Vagina (tissue), 2 donors: ENCODE measurements around the gene C22orf31. TPM values are rescaled to one million over a fixed set of nuclear protein-coding genes. Genes with fewer than 3 reads are reported as not detected.

ENCODE experiments used
- DNase-seq, 2 donors: peaks; one replicate each; pipeline ENCODE4 v3.0.0-alpha.2; 2017; ENCODE audit errors: extremely low spot score in 2 of 2
- H3K27ac ChIP-seq: fragments of 200-600 bp; sonication (generic); one replicate; pipeline ENCODE4 v1.5.1; 2019
- H3K27me3 ChIP-seq: fragments of 200-600 bp; sonication (generic); one replicate; pipeline ENCODE4 v1.5.1; 2019
- H3K36me3 ChIP-seq, 2 donors: fragments of 200-600 bp; sonication (generic); one replicate each; pipeline ENCODE4 v1.5.1; 2017 to 2019
- H3K4me1 ChIP-seq: fragments of 200-600 bp; sonication (generic); one replicate; pipeline ENCODE4 v1.5.1; 2019
- H3K4me3 ChIP-seq, 2 donors: fragments of 200-600 bp; sonication (generic); 1 replicate in 1 of 2; 2 replicates in 1 of 2; pipeline ENCODE4 v1.5.1; 2016 to 2019
- H3K9me3 ChIP-seq: fragments of 200-600 bp; sonication (generic); one replicate; pipeline ENCODE4 v1.5.1; 2019
- POLR2A ChIP-seq, 2 donors: fragments of 450-650 bp; IDR thresholded peaks; one replicate each; pipeline ENCODE4 v1.6.1; 2017; ENCODE audit warnings: antibody characterized with exemption in 2 of 2, mild to moderate bottlenecking in 2 of 2, moderate library complexity in 2 of 2
- POLR2AphosphoS5 ChIP-seq, 2 donors: sonication (generic); formaldehyde crosslinking; IDR thresholded peaks; one replicate each; pipeline ENCODE4 v1.9.0; 2017; ENCODE audit warnings: antibody characterized with exemption in 2 of 2, mild to moderate bottlenecking in 2 of 2, low read depth in 1 of 2; ENCODE audit not compliant: insufficient read depth in 1 of 2
- intact Hi-C: fragments of 100-400 bp; cut with DNase I; formaldehyde crosslinking; loops from one replicate; pipeline ENCODE4 v1.15.1; 2023
- total RNA-seq: library from RNA; depleted of rRNA; stranded (reverse); fragments of >200 nt; gene quantifications from one replicate; pipeline ENCODE4 v1.2.3, GENCODE V29; 2016
- TF ChIP-seq, protein P1 (sequence below), 3 experiments: fragments of 450-650 bp in 2 of 3; fragments of 200-600 bp in 1 of 3; sonication (generic) in 1 of 3; IDR thresholded peaks; one replicate each; pipeline ENCODE4 v1.5.1; 2017 to 2019; ENCODE audit warnings: antibody characterized with exemption in 3 of 3, mild to moderate bottlenecking in 2 of 3, moderate library complexity in 2 of 3

Gene C22orf31
- not detected for total RNA-seq

DNA sequence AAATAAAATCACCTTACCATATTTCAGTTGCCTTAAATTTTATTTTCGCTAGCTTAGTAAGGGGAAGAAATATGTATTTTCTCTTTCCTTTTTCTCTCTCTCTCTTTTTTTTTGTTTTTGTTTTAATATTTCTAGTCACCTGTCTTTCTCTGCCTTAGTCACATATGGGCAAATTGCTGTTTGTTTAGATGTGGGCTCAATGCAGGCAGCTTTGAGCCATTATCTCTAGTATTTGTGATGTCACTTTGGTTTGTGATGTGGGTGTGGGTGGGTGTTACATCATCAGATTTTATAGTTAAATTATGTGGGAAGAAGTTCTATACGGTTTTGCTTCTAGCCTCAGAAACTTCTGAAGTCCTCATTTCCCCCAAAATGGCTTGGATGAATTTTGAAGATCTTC is at the start of gene C22orf31:
Gene C22orf31, minus strand, starts transcription at position 59 of the 400 bp plus-strand sequence. Its CDS starts 39 bp downstream, at position 20.
- no peak for DNase-seq

DNA sequence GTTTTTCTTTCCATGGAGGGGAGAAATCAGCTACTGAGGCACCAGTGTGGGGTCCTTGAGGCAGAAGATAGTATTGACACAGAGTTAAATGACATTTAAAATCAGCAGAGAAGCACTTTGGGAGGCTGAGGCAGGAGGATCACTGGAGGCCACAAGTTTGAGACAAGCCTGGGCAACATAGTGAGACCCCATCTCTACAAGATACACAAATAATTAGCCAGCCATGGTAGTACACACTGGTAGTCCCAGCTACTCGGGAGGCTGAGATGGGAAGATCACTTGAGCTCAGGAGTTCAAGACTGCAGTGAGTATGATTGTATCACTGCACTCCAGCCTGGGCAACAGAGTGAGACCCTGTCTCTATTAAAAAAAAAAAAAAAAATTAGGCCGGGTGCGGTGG is 49.3 kb upstream of the C22orf31 start:
- Histone ChIP-seq H3K4me3 (no peak overlapping the region), H3K36me3 (no peaks in the 10 kb centered on the region), H3K27me3 (no peaks in the 10 kb centered on the region), H3K9me3 (no peaks in the 10 kb centered on the region), H3K27ac (no peak overlapping the region), H3K4me1 (no peaks in the 10 kb centered on the region)
- DNase-seq, result no peak
- TF ChIP-seq POLR2AphosphoS5 (IDR thresholded peaks at IDR 0.05; ENCODE audit: insufficient read depth in 1 of 2, low read depth in 1 of 2) (no peak), POLR2A (IDR thresholded peaks at IDR 0.05) (no peak)
- TF ChIP-seq, protein P1, sequence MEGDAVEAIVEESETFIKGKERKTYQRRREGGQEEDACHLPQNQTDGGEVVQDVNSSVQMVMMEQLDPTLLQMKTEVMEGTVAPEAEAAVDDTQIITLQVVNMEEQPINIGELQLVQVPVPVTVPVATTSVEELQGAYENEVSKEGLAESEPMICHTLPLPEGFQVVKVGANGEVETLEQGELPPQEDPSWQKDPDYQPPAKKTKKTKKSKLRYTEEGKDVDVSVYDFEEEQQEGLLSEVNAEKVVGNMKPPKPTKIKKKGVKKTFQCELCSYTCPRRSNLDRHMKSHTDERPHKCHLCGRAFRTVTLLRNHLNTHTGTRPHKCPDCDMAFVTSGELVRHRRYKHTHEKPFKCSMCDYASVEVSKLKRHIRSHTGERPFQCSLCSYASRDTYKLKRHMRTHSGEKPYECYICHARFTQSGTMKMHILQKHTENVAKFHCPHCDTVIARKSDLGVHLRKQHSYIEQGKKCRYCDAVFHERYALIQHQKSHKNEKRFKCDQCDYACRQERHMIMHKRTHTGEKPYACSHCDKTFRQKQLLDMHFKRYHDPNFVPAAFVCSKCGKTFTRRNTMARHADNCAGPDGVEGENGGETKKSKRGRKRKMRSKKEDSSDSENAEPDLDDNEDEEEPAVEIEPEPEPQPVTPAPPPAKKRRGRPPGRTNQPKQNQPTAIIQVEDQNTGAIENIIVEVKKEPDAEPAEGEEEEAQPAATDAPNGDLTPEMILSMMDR (IDR thresholded peaks at IDR 0.05), result no peak
- intact Hi-C loops, result no loop called here

More for the DNA sequence above, at the start of gene C22orf31:
- Histone ChIP-seq H3K4me3 (no peak within 1 kb of the TSS), H3K36me3 (no peaks in the 10 kb centered on the region), H3K27me3 (no peaks in the 10 kb centered on the region), H3K9me3 (no peaks in the 10 kb centered on the region), H3K27ac (no peak within 1 kb of the TSS), H3K4me1 (peaks cover 5% of the 10 kb centered on the region)
- intact Hi-C loops, result no loop called here
- TF ChIP-seq POLR2A (IDR thresholded peaks at IDR 0.05) (no peak), POLR2AphosphoS5 (IDR thresholded peaks at IDR 0.05; ENCODE audit: insufficient read depth in 1 of 2, low read depth in 1 of 2) (no peak)
- TF ChIP-seq, protein P1 (IDR thresholded peaks at IDR 0.05), result no peak

DNA sequence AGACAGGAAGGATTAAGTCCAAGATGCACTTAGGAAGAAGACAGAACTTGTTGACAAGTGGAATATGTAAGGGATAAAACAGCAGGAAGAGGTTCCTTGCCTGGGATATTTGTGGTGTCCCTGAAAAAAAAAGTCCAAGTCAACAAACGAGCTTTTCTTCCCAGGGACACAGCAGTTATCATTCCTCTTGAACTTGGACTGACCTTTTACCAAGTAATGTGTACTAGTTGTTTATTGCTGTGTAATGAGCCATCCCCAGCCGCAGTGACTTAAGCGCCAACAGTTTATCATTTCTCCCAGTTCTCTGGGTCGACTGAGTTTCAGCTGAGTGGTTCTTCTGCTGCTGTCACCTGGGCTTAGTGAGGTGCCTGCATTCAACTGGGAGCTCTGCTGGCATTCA is 48.2 kb upstream of the C22orf31 start:
- Histone ChIP-seq H3K27ac (no peak overlapping the region), H3K4me1 (no peaks in the 10 kb centered on the region), H3K9me3 (no peaks in the 10 kb centered on the region), H3K27me3 (no peaks in the 10 kb centered on the region), H3K4me3 (no peak overlapping the region), H3K36me3 (no peaks in the 10 kb centered on the region)
- intact Hi-C loops, result no loop called here
- no peak for DNase-seq
- TF ChIP-seq POLR2AphosphoS5 (IDR thresholded peaks at IDR 0.05; ENCODE audit: insufficient read depth in 1 of 2, low read depth in 1 of 2) (no peak), POLR2A (IDR thresholded peaks at IDR 0.05) (no peak)
- TF ChIP-seq, protein P1 (IDR thresholded peaks at IDR 0.05), result no peak

DNA sequence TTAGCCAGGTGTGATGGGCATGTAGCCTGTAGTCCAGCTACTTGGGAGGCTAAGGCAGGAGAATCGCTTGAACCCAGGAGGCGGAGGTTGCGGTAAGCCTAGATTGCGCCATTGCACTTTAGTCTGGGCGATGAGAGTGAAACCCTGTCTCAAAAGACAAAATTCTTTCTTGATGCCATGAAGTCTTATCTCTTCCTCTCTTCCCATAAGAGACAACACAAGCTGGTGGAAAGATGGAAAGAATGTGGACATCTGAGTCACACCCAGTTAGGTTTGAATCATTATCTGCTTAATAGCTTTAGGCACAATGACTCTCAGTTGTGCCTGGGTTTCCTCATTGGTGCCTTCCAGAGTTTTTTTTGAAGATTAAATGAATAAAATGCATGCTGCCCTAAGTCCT is 46.5 kb upstream of the C22orf31 start:
- Histone ChIP-seq H3K27ac (no peak overlapping the region), H3K27me3 (no peaks in the 10 kb centered on the region), H3K9me3 (no peaks in the 10 kb centered on the region), H3K4me1 (no peaks in the 10 kb centered on the region), H3K4me3 (no peak overlapping the region), H3K36me3 (no peaks in the 10 kb centered on the region)
- intact Hi-C loops, result no loop called here
- DNase-seq, result no peak
- TF ChIP-seq, protein P1 (IDR thresholded peaks at IDR 0.05), result no peak
- no peak for TF ChIP-seq POLR2AphosphoS5 (IDR thresholded peaks at IDR 0.05; ENCODE audit: insufficient read depth in 1 of 2, low read depth in 1 of 2)
- TF ChIP-seq POLR2A (IDR thresholded peaks at IDR 0.05), result no peak

DNA sequence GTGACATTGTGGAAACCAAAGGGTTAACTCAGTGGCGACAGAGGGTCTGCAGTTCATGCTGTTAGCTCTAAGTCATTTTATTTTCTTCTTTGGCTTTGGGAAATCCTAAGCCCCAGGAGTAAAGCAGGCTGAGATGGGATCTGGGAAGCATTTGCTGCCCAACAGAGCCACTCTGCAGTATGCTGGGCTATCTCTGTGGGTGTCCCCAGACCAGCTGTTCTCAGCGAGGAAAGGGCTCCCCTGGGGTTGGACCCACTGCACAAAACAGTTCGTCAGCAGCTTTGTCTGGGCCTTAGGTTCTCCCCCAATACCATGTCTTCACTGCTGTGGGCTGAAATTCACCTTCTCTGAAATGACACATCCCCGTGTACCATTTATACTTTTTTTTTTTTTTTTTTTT is 45.2 kb upstream of the C22orf31 start:
- Histone ChIP-seq H3K36me3 (no peaks in the 10 kb centered on the region), H3K27ac (no peak overlapping the region), H3K4me3 (no peak overlapping the region), H3K4me1 (no peaks in the 10 kb centered on the region), H3K9me3 (no peaks in the 10 kb centered on the region), H3K27me3 (no peaks in the 10 kb centered on the region)
- intact Hi-C loops, result no loop called here
- no peak for DNase-seq
- TF ChIP-seq POLR2A (IDR thresholded peaks at IDR 0.05) (no peak), POLR2AphosphoS5 (IDR thresholded peaks at IDR 0.05; ENCODE audit: insufficient read depth in 1 of 2, low read depth in 1 of 2) (no peak)
- TF ChIP-seq, protein P1 (IDR thresholded peaks at IDR 0.05), result no peak
